ENCODE data around the gene KLHL40.

The KLHL40 gene

DNA sequence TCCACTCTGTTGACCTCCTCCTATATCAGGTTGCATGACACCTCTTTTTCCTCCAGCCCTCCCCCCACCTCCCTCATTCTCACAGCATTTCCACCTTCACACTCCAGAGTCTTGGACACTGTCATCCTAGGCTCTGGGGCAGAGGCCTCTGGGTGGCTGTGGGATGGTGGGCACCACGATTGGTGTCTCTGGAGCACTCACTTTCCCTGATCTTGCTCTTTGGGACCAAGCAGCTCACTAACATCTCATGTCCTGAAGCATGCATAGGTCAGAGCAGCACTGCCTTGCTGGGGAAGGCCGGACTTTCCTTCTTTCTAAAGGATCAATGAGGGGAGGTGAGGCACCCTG lies 16.9 kb upstream of the KLHL40 start:
- DNase-seq (ENCODE audit: low read depth): no peak

DNA sequence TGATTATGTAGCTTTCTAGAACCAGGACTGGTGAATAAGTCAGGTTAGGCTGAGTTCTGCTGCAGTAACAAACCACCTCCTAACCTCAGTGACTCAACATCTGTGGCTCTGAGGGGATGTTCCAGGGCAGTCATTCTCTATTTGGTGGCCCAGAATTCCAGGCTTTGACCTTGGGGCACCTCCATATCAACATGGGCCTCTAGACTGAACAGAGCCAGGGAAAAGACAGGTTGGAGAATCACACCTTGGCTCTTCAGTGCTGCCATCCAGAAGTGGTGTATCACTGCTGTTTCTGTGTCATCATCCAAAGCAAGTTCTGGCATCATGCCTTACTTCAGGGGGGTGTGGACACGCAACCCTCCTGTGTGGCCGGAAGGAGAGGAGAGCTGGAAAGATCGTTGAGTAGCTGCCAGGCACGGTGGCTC lies 16.5 kb upstream of the KLHL40 start:
- DNase-seq (ENCODE audit: low read depth): peak; percentile 18

DNA sequence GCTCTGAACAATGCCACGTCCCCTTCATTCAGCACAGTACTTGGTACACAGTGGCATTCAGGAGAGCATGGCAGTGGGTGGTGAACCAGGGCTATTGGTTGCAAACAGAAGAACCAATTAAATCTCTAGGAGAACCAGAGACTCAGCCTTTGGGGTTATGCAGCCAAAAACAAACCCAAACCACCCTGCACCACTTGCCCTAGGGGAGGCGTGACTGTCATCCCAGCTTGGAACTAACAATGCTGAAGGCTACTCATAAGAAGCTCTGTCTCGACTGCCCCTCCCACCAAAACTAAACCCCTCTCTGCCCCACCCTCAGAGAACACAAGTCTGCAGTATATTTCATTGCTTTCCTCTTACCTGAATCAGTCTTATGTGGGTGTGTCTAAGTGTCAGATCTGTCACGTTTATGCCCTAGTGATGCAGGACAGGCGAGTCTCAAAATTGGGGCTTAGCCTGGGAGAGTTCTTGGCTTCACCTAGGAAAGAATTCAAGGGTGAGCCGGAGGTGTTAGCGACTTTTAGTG lies 15.2 kb upstream of the KLHL40 start:
- DNase-seq (ENCODE audit: low read depth): no peak

DNA sequence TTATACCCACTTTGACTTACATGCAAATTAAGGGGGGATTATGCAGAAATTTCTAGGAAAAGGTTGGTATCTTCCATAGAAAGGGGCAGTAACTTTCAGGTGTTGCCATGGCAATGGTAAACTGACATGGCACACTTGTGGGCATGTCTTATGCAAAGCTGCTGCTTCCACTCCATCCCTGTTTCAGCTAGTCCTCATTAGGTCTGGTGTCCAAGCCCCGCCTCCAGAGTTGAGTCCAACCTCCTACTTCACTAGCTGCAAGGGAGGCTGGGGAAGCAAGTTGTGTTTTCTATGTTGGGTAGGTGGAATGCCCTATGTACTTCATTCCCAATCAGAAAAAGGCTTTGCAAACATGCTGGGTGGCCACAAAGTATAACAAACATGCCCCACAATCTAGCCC lies 14.7 kb upstream of the KLHL40 start:
- DNase-seq (ENCODE audit: low read depth): peak; percentile 11

DNA sequence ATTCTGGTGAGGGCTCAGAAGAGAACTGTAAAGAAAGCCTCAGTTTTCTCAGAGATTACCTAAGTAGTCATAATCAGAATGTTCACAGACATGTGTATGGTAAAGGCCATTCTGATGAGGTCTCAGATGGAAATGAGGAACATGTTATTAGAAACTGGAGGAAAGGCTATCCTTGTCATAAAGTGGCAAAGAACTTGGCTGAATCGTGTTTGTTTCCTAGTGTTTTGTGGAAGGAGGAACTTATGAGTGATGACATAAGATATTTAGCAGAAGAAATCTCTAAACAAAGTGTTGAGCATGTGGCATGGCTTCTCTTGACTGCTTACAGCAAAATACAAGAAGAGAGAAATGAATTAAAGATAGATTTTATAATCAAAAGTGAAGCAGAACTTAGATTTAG lies 12.8 kb upstream of the KLHL40 start:
- DNase-seq (ENCODE audit: low read depth): no peak

DNA sequence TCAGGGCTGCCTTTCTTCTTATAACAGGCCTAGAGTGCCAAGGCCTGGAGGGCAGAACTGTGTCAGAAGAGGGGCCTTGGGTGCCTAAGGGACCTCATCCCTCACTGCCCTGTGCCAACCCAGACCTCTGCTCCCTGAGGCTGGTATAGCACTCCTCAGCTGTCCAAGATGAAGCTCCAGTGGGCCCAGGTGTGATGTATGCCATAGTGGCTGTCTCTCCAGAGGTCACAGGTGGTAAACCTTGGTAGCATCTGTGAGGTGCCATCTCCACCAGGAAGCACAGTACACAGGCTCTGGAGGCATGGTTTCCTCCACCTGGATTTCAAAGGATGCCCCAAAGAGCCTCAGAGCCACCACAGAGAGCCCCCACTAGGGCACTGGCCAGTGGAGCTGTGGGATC lies 12.3 kb upstream of the KLHL40 start:
- no peak for DNase-seq (ENCODE audit: low read depth)

DNA sequence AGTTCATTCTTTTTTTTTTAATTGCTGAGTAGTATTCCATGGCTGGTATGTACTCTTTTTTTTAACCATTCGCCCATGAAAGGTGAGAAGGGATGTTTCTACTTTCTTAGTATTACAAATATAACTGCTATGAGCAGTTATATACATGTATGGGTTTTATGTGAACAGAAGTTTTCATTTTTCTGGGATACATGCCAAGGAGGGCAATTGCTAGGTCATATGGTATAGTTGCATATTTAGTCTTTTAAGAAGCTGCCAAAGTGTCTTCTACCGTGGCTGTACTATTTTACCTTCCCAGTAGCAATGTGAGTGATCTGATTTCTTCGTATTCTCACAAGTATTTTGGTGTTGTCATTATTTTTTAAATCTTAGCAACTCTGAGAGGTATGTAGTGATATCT lies 11.2 kb upstream of the KLHL40 start:
- DNase-seq (ENCODE audit: low read depth): no peak

DNA sequence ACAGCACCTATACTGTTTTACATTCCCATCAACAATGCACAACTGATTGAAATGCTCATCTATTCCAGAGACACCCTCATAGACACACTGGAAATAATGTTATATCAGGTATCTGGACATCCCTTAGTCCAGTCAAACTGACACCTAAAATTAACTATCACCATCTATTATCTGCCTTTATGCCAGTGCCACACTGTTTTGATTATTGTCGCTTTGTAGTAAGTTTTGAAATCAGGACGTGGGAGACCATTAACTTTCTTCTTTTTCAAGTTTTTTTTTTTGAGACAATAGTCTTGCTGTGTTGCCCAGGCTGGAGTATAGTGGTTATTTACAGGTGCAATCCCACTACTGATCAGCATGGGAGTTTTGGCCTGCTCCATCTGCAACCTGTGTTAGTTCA lies 9.4 kb upstream of the KLHL40 start:
- DNase-seq (ENCODE audit: low read depth): no peak

DNA sequence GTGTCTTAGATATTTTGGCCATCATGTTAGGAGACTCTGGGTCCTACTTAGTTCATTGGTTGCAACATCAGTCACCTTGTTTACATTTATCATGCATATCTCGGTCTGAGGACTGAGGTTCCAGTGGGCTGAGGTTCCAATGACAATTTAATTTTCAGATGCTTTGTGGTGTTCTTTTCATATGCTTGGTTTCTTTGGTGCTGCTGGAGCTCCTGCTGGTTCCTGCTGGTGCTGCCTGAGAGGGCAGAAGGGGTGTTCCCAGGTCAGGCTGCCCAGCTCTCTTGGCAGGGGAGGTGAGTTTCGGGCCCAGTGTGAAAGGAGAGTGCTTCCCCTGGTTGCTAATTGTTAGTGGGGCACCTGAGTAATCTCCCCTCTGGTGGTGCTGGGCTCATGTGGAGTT lies 6.9 kb upstream of the KLHL40 start:
- DNase-seq (ENCODE audit: low read depth): no peak

DNA sequence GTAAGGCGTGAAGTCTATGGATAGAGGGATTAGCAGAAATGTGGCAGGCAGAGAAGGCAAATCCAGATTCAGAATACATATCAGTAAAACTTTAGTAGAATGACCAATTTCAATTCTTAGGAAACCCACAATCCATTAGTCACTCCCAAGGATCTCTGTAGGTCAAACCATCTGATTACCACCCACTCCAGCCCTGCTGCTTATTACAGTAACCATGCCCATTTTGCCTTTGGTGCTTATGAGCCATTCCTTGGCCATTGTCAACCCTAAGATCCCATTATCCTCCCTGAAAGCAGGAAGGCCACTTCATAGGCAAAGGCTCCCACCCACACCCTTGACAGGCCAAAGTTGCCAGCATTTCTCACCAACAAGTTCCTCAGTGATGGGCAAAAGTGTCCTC lies 5.1 kb upstream of the KLHL40 start:
- peak; percentile 36 for DNase-seq (ENCODE audit: low read depth)

DNA sequence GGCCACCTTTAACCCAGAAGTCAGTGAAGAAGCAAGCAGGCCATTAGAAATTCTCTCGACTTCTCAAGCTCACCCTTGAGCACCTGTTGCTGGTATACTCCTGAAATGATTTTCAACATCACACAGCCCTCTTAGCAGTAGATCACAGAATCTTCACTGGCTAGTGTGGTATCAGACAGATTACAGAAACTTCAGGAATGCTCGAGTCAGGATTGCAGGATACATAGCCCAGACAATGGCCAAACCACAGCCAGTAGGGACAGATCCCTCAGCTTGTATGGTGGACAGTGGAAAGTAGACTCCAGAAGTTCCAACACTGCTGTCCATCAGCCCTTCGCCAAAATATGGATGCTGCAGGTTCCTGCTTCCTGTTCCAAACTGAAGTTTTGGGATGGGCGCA lies 4.5 kb upstream of the KLHL40 start:
- peak; percentile 47 for DNase-seq (ENCODE audit: low read depth)

DNA sequence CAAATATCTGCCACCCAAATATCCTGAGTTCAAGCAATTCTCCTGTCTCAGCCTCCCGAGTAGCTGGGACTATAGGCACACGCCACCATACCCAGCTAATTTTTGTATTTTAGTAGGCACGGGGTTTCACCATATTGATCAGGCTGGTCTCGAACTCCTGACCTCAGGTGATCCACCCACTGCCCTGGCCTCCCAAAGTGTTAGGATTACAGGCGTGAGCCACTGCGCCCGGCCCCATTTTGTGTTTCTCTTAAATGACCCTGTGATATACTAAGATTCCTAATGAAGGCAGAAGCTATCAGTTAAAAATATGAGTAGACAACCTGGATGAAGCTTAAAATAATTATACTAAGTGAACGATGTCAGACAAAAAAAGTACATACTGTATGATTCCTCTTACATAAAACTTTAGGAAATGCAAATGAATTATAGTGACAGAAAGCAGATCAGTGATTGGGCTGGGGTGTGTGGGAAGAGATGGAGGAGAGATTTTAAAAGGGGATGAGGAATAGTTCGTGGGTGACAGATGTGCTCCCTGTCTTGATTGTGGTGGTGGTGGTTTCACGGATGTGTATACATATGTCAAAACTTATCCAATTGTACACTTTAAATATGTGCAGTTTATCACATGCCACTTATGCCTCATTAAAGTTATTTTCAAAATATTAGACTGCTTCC lies 3.8 kb upstream of the KLHL40 start:
- DNase-seq (ENCODE audit: low read depth): no peak

DNA sequence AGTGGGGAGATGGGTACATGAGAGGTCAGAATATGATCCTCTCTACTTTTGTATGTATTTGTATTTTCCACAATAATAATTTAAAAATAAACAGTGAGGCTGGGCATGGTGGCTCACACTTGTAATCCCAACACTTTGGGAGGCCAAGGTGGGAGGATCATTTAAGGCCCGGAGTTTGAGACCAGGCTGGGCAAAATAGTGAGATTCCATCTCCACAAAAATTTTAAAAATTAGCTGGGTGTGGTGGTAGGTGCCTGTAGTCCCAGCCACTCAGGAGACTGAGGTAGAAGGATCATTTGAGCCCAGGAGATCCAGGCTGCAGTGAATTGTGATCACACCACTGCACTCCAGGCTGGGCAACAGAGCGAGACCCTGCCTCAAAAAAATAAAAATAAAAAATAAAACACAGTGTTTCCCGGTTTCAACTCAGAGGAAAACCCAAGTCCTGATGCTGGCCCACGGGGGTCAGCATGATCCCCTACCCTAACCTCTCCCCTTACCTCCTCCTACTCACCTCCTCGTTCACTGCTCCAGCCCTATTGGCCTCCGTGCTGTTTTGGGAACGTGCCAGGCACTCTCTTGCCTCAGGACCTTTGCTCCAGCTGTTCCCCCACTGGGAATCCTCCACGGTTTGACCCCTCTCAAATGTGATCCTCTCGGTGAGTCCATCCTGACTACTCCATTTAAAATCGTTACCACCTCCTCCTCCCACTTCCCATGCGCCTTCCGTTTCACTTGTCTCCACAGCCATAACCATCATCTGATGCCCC lies 2.9 kb upstream of the KLHL40 start:
- no peak for DNase-seq (ENCODE audit: low read depth)

DNA sequence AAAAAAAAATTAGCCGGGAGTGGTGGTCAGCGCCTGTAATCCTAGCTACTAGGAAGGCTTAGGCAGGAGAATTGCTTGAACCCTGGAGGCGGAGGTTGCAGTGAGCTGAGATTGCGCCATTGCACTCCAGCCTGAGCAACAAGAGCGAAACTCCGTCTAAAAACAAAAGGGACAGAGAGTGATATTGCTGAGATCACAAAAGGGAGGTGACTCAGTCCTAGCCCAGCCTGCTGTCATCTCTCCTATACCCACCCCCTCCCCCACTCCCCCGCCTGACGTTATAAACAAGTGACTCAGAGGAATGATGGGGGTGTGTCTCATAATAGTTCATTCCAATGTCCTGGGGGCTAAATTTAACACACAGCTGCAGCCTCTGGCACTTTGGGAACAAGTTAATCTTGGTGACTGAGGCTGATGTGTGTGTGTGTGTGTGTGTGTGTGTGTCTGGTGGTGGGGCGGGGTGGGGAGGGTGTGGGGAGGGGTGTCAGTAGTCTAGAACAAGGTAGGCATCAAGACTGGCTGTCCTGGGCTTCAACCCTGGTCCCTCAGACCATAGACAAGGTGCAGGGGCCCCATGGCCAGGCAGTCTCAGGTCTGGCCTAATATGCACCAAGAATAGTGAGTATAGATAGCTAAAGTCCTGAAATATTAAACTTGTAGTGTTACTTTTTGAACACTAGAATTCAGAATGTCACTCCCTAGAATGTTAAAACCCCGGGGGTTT lies 1.3 kb upstream of the KLHL40 start:
- DNase-seq (ENCODE audit: low read depth): peak; percentile 98

DNA sequence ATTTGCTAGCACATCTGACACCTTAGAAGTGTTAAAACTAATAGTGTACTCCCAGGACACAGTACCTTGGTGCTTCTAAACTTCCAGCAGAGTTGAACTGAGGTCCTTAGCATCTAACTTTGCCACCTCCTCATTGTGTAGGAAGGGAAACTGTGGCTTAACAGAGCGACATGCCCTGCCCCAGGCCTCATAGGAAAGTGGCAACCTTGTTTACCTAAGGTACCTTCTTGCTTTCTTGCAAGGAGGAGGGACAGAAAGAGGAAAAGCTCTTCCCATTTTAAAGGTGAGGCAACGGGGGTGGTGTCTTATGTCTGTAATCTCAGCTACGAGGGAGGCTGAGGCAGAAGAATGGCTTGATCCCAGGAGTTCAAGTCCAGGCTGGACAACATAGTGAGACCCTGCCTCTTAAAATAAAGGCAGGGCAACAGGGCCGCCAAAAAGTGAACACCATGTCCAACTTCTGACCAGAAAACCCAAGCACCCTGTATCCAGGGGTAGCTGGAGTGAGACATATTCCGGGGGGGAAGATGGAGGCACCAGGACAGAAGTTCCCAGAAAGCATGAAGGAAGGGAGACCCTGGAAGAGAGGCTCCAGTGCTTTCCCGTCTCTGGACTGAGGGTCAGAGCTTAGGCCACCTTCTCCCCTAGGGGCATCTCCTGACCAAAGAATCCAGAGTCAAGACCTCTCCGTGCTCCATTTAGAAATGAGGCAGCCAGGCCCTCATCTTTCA lies 540 bp upstream of the KLHL40 start:
- DNase-seq (ENCODE audit: low read depth): no peak

DNA sequence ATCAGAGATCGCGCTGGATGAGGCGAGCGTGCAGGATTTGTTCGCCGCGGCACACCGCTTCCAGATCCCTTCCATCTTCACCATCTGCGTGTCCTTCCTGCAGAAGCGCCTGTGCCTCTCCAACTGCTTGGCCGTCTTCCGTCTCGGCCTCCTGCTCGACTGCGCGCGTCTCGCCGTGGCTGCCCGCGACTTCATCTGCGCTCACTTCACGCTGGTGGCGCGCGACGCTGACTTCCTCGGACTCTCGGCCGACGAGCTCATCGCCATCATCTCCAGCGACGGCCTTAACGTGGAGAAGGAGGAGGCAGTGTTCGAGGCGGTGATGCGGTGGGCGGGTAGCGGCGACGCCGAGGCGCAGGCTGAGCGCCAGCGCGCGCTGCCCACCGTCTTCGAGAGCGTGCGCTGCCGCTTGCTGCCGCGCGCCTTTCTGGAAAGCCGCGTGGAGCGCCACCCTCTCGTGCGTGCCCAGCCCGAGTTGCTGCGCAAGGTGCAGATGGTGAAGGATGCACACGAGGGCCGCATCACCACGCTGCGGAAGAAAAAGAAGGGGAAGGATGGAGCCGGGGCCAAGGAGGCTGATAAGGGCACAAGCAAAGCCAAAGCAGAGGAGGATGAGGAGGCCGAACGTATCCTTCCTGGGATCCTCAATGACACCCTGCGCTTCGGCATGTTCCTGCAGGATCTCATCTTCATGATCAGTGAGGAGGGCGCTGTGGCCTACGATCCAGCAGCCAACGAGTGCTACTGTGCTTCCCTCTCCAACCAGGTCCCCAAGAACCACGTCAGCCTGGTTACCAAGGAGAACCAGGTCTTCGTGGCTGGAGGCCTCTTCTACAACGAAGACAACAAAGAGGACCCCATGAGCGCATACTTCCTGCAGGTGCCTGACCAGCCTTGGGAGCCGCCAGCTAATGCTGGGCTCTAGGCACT lies 819 bp downstream of the KLHL40 start:
- DNase-seq (ENCODE audit: low read depth): peak; percentile 22

DNA sequence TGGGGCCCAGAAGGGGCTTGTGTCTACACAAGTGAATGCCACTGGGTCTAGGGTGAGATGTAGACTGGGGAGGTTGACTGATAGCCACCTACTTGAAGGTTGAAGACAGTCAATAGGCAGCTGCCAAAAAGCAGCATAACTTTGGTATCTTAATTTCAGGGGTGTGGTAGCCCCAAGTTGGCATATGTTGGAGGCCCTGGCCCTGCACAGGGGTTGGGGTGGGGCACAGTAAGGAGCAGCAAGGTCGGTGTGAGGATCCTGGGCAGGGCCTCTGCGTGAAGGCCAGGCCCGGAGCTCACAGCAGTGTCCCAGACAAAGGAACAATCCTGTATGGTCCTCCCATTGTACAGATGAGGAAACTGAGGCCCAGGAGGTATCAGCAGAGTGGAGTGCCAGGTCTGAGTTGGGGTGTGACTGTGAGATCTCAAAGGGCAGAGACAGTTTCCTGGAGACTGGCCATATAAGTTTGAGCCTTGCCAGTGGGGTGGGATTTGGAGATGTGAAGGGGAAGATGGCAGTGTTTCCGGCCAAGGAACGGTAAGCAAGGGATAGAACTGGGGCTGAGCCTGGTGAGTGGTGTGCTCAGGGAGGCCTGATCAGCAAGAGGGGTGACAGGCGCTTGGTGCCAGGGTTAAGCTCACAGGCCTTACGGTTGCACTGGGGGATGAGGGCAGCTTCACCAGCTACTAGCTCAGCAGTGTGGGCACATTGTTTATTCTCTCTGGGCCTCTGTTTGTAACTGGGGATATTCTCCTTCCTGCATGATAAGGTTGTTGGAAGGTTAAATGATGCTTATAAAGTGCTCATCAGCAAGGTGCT lies 1.7 kb downstream of the KLHL40 start:
- DNase-seq (ENCODE audit: low read depth): no peak

DNA sequence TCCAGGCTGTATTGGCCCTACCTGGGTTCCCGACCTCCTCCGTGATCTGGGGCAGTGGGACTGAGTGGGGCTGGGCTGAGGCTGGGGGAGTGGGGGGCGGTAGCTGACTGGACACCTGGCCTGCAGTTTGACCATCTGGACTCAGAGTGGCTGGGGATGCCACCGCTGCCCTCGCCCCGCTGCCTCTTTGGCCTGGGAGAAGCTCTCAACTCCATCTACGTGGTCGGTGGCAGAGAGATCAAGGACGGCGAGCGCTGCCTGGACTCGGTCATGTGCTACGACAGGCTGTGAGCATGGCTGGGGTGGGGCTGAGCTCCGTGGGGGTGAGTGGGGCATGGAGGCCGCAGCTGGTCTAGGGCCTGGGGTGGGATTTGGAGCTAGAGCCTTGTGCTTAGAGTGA lies 2.7 kb downstream of the KLHL40 start:
- no peak for DNase-seq (ENCODE audit: low read depth)

DNA sequence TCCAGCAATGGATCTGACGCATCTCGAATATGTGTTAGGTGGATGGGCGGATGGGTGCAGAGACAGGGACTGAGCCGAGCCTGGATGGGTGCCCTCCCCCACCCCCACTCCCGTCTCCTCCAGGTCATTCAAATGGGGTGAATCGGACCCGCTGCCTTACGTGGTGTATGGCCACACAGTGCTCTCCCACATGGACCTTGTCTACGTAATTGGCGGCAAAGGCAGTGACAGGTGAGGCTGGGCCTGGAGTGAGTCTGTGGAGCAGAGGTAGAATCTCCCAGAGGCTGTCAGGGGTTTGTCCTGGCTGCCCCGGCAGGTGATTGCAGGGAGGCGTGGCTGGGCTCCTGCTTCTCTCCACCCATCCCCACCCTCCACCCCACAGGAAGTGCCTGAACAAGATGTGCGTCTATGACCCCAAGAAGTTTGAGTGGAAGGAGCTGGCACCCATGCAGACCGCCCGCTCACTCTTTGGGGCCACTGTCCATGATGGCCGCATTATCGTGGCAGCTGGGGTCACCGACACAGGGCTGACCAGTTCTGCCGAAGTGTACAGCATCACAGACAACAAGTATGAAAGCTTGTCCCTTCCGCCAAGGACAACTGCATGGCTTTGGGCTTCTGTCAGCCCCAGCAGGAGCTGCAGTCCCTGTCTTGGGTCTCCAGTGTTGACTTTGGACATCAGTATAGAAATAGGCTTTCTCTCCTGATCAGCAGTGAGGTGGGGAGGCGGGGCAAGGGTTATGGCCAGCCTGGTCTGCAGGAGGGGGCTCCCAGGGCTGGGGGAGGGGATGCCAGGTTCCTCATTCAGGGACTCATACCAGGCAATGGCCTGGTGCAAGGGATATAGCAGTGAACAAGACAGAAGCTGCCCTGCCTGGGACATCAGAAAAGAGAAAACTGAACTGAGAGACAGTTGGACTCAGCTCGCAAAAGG lies 3.4 kb downstream of the KLHL40 start:
- DNase-seq (ENCODE audit: low read depth): no peak

All from EH (cell line).